HEK293T (cell line): ENCODE data around the gene FRMPD2.

ENCODE experiments used
- ARNT ChIP-seq: fragments of 450-650 bp; IDR thresholded peaks from 2 replicates; pipeline ENCODE4 v1.6.1; 2017; ENCODE audit warnings: mild to moderate bottlenecking
- BHLHE40 ChIP-seq: fragments of 450-650 bp; IDR thresholded peaks from 2 replicates; pipeline ENCODE4 v1.6.1; 2016; ENCODE audit warnings: mild to moderate bottlenecking, moderate library complexity, borderline replicate concordance
- CTBP1 ChIP-seq: fragments of 450-650 bp; IDR thresholded peaks from 2 replicates; pipeline ENCODE4 v1.6.1; 2016; ENCODE audit warnings: borderline replicate concordance
- ELF4 ChIP-seq: fragments of 450-650 bp; IDR thresholded peaks from 2 replicates; pipeline ENCODE4 v1.6.1; 2017; ENCODE audit warnings: antibody characterized with exemption
- FOXA1 ChIP-seq: fragments of 450-650 bp; IDR thresholded peaks from 2 replicates; pipeline ENCODE4 v1.6.1; 2016; ENCODE audit warnings: mild to moderate bottlenecking
- FOXK2 ChIP-seq: fragments of 450-650 bp; IDR thresholded peaks from 2 replicates; pipeline ENCODE4 v1.6.1; 2016; ENCODE audit warnings: mild to moderate bottlenecking
- FOXM1 ChIP-seq: fragments of 450-650 bp; IDR thresholded peaks from 2 replicates; pipeline ENCODE4 v1.6.1; 2017; ENCODE audit warnings: mild to moderate bottlenecking, borderline replicate concordance
- NFRKB ChIP-seq: fragments of 450-650 bp; IDR thresholded peaks from 2 replicates; pipeline ENCODE4 v1.6.1; 2016; ENCODE audit warnings: mild to moderate bottlenecking, moderate library complexity
- SP1 ChIP-seq: fragments of 450-650 bp; IDR thresholded peaks from 2 replicates; pipeline ENCODE4 v1.6.1; 2017
- SUZ12 ChIP-seq: fragments of 450-650 bp; IDR thresholded peaks from 2 replicates; pipeline ENCODE4 v1.6.1; 2016; ENCODE audit warnings: mild to moderate bottlenecking
- TARDBP ChIP-seq: fragments of 450-650 bp; IDR thresholded peaks from 2 replicates; pipeline ENCODE4 v1.6.1; 2016
- ZNF384 ChIP-seq: fragments of 450-650 bp; IDR thresholded peaks from 2 replicates; pipeline ENCODE4 v1.6.1; 2016
- TF ChIP-seq, protein P1 (sequence below): fragments of 450-650 bp; IDR thresholded peaks from 2 replicates; pipeline ENCODE4 v1.6.1; 2016

DNA sequence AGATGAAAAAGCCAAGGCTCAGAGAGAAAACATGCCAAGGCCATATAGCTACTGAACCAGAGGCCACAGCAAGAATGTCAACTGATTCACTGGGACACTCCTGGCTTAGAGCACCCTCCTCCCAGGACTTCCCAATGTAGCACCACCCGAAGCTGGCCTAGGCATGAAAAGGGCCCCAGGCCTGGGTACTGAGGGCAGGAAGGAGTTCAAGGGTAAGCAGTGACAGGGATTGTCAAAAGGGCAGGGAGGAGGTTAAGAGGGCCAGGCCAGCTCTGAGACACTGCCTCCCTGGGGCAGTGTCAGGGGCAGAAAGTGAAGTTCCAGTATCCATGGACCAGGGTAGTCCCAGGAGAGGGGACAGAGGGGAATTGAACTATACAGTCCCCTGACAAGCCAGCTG, 57.8 kb downstream of the FRMPD2 start:
- no peak for TF ChIP-seq ZNF384
- TF ChIP-seq CTBP1, result no peak
- no peak for TF ChIP-seq BHLHE40
- no peak for TF ChIP-seq SP1
- no peak for TF ChIP-seq SUZ12
- TF ChIP-seq FOXM1, result no peak
- TF ChIP-seq FOXA1, result no peak
- TF ChIP-seq, protein P1, sequence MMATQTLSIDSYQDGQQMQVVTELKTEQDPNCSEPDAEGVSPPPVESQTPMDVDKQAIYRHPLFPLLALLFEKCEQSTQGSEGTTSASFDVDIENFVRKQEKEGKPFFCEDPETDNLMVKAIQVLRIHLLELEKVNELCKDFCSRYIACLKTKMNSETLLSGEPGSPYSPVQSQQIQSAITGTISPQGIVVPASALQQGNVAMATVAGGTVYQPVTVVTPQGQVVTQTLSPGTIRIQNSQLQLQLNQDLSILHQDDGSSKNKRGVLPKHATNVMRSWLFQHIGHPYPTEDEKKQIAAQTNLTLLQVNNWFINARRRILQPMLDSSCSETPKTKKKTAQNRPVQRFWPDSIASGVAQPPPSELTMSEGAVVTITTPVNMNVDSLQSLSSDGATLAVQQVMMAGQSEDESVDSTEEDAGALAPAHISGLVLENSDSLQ, result no peak
- TF ChIP-seq TARDBP, result no peak
- no peak for TF ChIP-seq ARNT
- TF ChIP-seq FOXK2, result no peak
- TF ChIP-seq ELF4, result no peak
- TF ChIP-seq NFRKB, result no peak
